GM19455 (cell line): ENCODE results near the gene TSPAN9.

Experiments used
- ATAC-seq: cut with Tn5 transposase; IDR thresholded peaks from one replicate; pipeline ENCODE4 v1.9.1; 2021; ENCODE audit not compliant: unreplicated experiment

Gene TSPAN9

DNA sequence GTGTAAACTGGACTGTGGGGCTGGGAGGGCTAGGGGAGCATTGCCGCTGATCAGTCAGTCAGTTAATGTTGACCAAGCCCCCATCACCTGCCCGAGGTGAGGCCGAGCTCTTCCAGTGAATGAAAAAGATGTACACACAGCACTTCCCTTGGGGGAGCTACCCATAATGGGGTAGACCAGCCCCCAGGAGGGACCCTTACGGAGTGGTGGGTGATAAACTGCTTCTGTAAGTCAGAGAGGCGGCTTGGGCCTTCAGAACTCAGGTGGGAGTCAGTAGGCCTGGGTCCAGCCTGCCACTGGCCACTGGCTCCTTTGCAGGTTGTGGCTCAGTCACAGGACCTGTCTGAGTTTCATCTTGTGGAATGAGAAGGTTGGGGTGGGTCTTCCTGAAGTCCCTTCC lies 43.5 kb downstream of the TSPAN9 start:
- ATAC-seq = no peak

DNA sequence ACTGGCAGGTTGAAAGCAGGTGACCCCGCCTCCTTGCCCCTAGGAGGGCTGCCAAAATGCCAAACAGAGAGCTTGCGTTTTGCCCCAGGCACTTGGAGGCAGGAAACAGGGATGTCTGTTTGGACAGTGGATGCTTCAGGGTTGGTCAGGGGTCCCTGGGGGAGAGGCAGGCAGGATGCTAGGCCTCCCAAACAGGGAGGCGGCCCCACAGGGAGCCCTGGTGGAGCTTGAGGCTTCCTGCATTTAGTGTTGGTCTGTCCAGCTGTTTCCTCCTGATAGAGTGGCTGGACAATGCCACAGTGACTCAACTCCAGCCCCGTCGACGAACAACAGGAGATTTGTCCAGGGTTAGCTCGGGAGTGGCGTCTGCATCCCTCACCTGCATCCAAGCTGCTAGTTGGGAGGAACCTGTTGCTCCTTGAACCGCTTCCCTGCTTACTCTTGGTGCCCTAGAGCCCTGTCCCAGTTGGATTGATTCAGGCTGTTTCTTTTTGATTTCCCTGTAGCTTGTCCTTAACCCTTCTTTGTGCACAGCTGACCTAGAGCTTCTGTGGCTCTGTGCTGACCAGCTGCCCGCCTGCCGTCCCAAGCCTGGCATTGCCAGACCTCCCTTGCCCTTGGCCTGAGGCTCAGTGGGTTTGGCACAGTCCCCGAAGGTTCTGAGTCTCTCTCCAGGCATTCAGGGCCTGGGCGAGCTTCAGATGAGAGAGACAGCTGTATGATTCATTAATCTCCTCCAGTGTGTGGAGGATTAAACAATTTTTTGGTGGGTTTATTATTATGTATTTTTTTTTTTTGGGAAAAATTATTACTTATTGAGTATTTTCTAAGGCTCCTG lies 45.9 kb downstream of the TSPAN9 start:
- no peak for ATAC-seq

DNA sequence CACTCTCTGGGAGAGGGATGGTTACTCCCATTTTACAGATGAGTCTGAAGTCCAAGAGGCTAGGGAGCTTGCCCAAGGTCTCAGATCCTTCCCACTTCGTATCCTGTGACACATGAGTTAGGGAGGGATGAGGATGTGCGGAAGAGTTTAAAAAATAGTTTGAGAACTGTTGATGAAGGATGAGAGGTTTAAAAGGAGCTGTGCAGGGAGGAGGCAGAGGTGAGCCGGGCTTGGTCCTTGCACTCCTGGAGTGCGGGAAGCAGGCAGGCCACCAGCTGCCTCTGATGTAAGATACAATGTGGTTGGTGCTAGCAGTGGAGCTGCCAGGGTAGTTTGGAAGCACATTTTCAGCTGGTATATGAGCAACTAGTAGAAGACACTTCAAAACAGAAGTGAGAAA lies 46.5 kb downstream of the TSPAN9 start:
- ATAC-seq = no peak

DNA sequence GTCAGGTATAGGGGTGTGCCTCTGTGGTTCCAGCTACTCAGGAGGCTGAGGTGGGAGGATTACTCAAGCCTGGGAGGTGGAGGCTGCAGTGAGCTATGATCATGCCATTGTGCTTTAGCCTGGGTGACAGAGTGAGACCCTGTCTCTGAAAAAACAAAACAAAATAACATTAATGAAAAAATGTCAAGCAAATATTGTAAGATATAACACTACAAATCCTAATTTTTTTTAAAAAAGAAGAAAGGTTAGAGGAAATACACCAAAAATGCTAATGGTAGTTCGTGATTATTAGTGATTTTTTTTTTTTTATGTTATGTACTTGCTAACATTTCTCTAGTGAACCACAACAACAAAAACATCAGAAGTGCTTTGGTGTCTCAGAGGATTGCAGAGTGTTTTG lies 47.7 kb downstream of the TSPAN9 start:
- ATAC-seq = no peak

DNA sequence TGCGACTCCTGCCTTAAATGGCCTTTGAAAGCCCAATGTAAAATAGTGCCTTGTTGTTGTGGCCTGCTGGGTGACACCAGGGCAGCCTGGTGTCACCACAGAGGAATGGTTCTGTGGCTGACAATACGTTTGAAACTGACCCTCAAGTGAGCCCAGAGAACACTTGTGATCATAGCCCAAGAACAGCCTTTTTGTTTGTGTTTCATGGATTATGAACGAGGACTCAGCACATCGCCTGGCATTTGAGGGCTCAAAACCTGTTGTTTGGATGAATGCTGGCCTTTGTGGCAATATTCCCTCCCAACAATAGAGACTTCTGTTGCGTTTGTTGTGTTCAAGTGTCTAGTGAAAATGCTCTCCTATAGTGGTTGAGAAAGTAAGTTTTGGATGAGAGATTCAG lies 48.5 kb downstream of the TSPAN9 start:
- no peak for ATAC-seq

DNA sequence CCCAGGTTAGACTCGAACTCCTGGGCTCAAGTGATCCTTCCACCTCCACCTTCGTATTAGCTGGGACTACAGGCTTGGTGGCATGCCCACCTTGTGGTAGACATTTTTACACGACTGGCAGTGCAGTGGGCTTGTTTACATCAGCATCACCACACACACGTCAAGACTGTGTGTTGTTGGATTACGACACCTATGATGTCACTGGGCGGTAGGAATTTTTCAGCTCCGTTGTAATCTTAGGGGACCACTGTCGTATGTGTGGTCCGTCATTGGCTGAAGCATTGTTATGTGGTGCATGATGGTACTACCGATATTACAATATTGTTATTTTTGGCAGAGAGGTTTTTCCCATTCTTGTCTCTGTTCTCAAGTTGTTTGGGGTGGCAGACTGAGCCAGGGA lies 50.7 kb downstream of the TSPAN9 start:
- ATAC-seq = no peak

DNA sequence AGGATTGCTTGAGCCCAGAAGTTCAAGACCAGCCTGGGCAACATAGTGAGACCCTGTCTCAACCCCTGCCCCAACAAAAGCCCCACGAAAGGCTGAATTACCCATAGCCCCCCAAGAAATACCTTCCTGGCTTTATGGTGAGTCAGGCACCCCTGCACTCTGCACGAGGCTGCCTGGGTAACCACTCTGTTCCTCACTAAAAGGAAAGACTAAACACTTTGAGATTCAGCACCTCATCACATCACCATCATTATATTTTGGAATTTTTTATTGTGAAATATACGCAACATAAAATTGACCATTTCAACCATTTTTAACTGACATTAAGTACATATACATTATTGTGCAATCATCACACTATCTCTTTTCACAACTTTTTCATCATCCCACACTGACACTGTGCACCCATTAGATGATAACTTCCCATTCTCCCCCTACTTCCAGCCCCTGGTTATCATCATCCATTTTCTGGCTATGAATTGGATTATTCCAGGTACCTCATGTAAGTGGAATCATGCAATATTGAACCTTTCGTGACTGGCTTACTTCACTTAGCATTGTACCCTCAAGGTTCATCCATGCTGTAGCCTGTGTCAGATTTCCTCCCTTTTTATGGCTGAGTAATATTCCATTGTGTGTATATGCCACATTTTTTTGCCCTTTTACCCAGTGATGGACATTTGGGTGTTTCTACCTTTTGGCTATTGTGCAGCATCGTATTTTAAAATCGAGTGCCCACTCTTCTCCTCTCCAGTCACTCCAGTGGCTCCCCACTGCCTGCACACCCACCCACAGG lies 51.5 kb downstream of the TSPAN9 start:
- no peak for ATAC-seq

DNA sequence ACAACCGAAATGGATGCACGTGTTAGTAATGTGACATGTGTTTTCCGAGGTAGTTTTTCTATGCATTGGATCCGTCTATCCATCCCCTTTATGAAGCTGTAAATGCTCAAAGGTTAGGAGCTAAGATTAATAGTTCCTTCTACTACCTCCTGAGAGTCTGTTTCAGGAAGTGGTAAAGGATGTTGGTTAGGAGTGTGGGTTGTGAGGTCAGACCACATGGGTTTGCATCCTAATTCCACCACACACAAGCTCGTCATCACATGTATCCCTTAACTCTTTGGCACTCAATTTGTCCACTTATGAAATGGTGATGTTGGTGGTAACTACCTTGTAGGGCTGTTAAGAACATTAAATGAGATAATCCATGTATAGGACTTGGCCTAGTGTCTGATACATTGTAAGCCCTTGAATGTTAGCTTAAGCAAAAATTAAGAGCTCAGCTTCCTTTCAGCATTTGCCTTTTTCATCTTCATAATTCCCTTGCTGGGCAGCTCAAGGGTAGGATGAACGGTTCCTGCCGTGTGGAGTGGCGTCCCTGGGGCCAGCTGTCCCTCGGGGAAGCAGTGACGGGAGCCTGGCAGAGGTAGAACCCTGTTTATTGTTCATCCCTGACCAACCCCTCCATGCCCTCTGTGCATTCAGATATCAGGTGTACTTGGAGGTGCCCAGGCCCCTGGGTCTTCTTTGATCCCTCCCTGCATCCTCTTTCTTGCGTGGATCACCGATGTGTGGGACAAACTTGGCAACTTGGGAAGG lies 52.3 kb downstream of the TSPAN9 start:
- no peak for ATAC-seq

DNA sequence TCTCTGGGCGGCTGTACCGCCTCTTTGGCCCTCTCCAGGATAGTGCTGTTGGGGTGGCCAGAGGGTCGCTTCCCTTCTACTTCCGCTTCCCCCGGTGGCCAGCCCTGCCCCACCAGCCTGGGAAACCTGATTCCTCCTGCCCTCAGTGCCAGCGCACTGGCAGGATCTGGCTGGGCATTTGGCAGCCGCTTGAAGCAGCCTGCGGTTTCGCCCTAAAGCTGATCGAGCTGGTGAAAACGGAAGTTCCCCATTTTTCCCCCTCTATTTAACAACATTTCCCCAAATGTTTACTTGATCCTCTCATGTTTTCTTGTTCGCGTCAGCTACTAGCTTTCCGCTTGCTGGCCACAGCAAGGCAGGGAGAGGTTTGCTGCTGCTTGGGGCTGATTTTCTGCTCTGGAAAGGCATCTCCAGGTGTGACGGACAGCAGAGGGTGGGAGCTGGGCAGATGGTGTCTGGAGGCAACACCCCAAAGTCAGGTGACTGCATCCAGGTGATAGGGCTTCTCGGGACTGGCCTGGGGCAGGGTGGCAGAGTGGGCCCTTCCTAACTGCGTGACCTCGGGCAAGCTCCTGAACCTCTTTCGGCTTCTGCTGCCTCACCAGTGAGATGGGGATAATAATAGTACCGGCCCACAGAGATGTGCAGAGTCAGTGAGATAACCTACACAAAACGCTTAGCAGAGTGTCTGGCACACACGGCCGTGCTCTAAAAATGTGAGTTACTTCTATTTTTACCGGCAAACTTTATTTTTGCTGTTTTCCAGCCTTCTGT lies 53.1 kb downstream of the TSPAN9 start:
- ATAC-seq = no peak

DNA sequence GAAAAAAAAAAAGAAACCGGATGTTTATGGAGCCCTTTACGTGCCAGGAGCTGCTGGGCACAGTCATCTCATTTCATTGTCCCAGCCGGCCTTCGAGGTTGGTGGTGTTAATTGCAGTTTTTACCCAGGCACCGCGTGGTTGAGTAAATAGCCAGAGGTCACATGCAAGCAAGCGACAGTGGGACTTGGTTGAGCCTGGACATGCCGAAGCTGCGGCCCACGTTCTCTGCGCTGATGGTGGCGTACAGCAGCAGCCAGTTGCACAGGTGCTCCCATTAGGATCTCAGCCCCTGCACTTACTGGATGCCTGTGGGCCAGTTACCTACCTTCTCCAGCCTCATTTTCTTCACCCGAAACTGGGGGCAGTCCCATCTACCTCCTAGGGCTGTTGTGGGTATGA lies 54.0 kb downstream of the TSPAN9 start:
- no peak for ATAC-seq

DNA sequence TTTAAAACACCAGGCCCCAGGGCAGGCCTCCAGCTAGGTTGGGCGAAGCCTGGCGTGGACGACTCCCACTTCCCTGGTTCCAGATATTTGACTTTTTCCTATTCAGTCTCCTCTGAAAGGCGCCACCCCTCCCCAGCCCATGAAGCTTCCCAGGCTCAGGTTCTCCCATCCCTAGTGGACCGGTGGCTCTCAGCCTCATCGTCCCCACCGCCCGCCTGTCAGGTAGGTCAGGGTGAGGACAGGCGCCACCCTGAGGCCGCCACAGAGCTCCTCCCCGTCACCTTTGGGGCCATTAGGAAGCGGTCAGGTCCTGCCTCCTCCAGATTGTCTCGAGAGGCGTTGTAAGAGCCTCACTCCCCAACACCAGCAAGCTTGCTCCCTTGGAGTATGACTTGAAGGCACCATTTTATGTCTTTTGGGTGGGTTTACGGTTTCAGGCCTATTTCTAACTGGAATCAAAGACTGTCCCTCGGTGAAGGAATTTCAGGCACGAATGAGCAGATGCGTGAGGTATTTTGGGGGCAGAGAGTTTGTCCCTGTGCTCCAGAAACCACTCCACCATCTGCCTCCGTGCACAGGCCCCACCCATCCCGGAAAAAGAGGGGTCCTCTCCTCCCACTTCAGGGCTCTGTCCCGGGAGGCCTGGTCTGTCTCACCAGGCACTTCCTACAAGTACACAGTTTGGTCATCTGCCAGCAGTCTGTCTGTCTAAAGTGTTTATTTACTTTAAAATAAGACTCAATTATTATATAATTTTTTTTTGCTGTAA lies 55.6 kb downstream of the TSPAN9 start:
- ATAC-seq = no peak

DNA sequence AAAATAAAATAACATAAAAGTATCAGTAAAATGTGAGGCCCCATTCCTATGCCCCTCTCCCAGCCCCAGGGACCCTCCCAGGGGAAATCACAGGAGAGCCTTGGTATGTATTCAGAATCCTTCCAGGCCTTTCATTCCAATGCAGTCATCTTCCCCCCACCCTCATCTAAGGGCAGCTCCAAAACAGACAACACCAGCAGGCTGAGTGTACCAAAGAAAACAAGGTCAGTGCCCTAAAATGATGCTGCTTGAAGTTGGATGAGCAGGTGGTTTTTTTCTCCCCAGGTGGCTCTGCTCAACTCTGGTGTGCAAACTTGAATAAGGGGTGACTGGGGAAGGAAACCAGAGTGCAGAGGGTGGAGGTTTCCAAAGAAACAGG lies 56.2 kb downstream of the TSPAN9 start:
- ATAC-seq = no peak

DNA sequence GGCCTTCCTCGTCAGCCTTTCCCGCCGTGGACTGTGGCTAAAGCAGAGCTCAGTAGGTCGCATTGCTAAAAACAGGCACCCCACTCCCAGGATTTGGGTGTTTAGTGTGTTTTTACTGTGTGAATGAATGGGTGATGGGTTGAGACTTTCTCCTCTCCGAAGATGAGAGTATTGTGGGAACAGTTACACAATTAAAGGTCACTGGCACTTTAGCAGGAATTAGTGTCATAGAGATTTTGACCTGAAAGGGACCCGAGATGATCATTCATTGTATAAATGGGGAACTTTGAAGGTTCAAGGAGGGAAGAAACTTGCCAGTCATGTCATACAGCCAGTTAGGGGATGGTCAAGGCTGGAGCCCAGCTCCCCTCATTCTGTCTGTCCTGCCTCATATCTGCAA lies 56.9 kb downstream of the TSPAN9 start:
- ATAC-seq = no peak

DNA sequence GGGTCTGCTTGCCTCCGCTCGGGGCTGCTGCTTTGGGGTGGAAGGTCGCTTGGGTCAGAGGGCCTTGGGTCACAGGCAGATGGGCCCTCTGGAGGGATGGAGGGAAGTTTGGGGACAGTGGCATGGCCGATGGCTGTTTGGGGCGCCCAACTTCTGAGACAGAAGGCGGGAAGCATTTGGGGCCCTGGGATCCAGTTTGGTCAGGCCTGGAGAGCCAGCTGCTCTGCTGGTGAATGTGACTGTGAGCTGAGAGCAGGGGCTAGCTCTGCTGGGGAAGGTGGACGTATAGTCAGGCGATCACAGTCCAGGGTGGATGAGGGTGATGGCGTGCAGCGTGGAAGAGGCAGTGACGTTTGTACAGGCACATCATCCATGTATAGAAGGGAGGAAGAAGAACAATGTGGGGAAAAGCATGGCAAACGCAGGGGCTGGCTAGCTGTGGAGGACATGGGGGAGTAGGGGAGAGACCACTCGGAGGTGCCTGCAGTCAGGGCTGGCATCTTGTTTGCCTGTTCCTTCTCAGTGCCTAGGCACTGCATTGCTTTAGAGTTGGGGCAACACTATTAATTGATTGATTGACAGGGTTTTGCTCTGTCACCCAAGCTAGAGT lies 57.5 kb downstream of the TSPAN9 start:
- no peak for ATAC-seq

DNA sequence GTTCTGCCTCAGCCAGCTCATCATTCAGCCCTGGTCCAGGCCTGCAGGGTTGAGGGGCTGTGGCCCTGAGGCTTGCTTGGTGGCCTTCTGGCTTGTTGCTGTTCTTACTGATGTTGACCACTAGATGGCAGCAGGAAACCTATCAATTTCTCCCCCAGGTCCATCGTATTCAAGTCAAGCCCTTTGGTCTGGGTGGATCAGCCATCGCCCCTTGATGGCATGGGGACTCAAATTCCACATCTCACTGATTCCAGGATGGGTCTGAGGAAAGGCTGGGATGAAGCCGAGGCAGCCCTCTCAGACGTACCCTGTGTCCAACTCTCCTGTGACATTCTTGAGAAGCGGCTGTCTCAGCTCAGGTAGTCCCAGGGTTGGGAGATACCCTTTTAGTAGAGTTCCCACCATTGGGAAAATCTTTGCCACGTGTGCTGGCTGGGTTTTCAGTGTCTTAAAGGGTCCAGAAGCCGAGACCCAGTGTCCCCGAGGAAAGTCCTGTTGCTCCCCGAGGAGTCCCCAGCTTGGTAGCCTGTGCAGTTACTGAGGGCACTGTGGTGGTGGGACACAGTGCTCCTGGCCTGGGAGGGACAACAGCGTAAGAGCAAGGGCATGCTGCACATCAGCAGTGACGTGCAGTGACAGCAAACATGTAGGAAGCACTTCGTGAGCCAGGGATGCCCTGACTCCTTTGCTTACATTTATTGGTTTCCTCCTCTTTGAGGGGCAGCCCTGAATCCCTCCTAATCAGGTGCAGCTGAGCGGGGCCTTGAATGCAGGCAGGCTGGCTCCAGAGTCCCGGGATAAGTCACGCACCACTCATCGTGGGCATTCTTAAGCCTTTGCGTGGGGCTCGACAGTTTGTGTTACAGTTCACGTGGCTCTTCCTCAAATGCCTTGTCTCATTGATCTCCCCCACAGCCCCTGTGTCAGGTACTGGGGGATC lies 58.6 kb downstream of the TSPAN9 start:
- no peak for ATAC-seq

DNA sequence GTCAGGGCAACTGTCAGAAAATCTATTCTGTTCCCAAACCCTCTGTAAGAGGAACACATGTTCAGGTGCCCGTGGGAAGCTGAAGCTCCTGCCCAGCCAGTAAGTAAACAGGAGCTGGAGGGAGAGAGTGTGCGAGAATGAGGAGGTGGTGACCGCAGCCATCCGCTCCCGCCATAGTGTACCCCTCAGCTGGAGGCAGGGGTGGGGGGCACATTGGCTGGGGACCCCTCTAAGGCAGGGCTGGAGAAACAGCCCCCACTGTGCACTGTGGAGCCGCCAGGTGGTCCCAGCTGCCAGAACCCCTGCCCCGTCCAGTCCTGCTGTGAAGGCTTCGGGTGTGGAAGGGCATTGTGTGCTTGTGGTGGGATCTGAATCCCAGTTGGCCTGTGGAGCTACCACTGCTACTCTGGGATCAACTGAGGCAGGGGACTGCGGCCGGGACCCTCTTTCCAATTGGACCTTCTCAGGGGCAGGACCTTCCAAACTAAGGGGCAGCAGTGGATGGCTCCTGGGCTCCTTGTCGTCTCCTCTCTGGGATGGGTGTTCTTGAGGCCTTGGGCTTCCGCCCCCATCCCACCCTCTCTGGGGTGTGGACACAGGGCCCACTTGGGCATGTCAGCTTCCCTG lies 59.6 kb downstream of the TSPAN9 start:
- no peak for ATAC-seq

DNA sequence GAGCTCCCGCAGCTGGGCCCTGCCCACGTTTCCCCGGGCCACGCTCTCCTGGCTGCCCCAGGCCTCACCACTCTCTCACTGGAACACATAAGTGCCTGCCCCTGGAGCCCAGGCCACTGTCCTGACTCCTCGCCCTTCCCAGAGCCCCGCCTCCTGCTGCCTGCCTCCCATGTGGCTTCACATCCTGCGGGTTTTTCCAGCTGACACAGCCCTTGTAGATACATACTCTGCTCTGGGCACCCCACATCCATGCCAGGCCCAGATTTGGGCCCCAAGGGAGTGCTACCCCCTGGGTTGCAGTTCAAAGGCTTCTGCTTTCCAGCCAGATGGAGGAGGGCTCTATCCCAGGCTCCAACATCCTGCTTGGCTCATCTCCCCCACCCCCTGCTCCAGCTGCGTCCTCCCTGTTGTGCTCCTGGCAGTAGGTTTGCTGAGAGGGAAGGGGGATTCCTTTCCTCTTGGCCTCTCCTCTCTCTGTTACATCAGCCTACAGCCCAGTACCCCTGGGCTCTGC lies 60.1 kb downstream of the TSPAN9 start:
- ATAC-seq = no peak

DNA sequence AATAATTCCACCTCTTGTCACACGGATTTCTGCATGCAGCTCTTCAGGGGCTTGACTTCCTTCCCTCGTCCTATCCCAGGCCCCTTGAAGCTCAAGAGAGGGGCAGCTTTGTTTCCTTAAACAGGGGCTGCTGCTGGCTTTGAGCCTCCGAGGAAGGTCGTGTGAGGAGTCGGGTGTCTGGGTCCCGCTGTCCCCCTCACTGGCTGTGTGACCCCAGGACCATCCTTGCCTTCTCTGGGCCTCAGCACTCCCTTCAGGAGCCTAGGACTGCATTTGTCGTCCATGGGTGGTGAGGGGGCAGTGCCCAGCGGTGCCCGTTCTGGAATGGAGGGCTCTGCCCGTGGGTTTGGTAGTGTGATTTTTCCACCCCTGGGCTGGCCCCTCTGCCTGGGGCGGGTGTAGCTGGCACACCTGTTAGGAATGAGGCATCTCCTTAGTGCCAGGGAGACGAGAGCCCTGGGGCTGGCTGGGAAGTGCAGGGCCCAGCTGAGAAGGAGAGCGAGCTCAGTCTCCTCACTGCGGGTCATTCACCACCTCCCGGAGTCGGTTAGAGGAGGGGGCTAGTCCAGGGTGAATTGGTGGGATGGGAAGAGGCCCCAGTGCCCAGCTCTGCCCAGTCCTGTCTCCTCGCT lies 60.8 kb downstream of the TSPAN9 start:
- no peak for ATAC-seq
